ENCODE results near the gene BACH1.

DNA sequence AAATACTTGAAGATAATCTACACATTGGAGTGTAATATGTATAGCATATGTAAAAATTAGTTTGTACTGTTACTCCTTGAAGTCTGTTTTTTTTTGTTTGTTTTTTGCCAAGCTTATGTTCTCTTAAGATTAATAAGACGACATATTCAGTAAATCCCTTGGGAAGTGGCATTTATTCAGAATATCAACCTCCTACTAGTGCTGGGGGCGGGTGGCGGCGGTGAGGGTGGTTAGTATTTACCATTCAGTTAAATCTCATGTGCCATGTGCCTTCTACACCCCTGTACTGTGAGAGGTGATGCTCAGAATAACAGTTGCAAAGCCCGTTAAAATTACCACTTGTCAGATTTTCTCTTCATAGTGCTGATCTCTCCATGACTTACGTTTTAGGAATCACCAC is 3.0 kb downstream of the BACH1 start:
- TF ChIP-seq EZH2 (IDR thresholded peaks at IDR 0.05; ENCODE audit: insufficient read depth, poor library complexity, severe bottlenecking), result no peak
- TF ChIP-seq EZH2phosphoT487 (IDR thresholded peaks at IDR 0.05; ENCODE audit: insufficient read depth, low read depth), result no peak
